Activated CD4-positive, CD25-positive, alpha-beta regulatory T cell treated with anti-CD3 and anti-CD28 coated beads, Interleukin-2, amount 50 U/mL, for 16 hours (primary cell): ENCODE measurements around the gene STRADB.
"Not testable (repeated sequence)": the region's sequence is repeated elsewhere in the genome, so short reads cannot be mapped to it uniquely, and the experiment has no call there.

Experiments
- DNase-seq: peaks from one replicate; pipeline ENCODE4 v3.0.0-alpha.2; 2020; ENCODE audit warnings: low read depth, low spot score

Gene STRADB

DNA sequence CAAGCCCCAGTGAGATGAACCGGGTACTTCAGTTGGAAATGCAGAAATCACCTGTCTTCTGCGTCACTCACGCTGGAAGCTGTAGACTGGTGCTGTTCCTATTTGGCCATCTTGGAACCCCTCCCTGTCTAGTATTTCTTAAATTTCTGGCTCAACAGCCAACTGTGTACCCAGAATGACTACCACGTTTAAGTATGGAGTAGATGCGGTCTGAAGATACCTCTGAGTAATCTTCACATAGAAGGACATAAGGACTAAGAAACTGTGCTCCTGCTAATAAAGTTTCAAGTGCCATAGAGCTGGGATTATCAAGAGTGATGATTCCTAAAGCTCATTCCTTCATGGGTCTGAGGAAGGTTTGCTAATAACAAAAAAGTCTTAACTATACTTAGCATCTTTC is 20.7 kb upstream of the STRADB start:
- DNase-seq, result no peak

GRCh38 chr2:201432038-201432620 is 19.4 kb upstream of the STRADB start:
- DNase-seq, result no peak

GRCh38 chr2:201432621-201433393 is 18.7 kb upstream of the STRADB start:
- DNase-seq, result no peak

- DNase-seq, result no peak
These were observed 18.0 kb upstream of the STRADB start for GRCh38 chr2:201433394-201433995.

DNA sequence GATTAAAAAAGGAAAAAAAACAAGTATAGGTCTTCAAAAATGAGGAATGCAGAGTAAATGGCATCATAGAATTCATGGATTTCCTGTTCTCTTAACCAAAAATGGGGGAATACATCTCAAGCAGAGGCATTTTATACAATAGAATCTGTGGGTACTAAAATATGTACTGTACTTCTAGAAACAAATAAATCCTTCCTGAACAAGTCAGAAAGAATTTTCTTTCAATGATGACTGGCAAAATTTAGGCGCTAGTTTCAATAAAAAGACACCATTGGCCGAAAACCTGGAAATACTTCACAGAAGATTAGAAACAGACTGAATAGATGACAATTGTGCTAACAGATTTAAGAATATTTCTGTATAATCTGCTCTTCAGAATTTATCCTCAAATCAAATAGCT is 15.4 kb upstream of the STRADB start:
- no peak for DNase-seq

DNA sequence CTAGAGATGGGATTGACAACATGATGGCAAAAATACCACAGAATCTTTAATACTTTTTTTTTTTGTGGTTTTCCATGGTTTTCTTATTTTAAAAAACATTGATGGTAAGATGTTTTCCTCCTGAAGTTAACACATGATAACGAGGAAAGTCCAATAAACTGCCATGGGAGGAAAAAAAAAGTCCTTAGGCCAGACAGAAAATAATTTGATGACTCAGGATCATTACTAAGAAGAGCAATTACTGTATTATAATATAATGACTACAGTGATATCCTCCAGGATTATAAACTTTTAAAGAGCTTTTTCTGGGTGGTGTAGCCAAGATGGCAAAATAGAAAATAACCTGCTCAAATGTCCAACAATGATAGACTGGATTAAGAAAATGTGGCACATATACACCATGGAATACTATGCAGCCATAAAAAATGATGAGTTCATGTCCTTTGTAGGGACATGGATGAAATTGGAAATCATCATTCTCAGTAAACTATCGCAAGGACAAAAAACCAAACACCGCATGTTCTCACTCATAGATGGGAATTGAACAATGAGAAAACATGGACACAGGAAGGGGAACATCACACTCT is 12.1 kb upstream of the STRADB start:
- not testable (repeated sequence) for DNase-seq

DNA sequence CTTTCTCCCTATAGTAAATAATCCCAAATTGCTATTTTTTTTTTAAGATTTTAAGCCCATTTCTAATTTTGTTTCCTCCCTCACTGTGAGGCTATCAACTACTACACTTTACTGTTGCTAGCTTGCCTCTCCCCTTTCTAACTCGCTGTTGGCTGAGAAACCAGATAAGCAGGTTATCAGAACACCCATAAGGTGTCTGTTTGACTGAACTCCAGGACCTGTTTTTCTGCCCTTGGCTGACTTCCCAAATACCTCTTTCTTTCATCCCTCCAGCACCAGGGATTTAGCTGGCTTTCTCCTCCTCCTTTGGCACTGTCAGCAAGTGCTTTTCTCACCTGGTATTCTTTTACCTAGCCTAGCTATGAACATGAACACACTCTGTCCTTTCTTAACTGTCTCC is 11.4 kb upstream of the STRADB start:
- DNase-seq, result no peak

- DNase-seq, result no peak
These were observed 10.1 kb upstream of the STRADB start for GRCh38 chr2:201441409-201441808.

GRCh38 chr2:201444746-201445465 is 6.6 kb upstream of the STRADB start:
- DNase-seq, result no peak

DNA sequence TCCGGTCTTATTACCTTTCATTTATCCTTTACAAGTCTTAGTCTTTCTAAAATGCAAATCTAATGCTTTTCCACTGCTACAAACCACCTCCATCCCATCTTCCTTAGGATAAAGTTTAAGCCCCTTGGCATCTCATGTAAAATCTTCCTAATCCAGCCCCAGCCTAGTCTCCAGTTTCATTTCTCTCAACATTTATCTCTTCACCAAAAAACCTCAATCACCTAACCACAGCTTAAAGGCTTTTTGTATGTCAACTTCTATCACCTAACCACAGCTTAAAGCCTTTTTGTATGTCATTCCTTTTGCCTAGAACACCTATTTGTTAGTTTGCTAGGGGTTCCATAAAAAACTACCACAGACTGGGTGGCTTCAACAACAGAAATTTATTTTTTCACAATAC is 4.5 kb upstream of the STRADB start:
- DNase-seq, result no peak

GRCh38 chr2:201448061-201448460 is 3.5 kb upstream of the STRADB start:
- DNase-seq, result no peak

GRCh38 chr2:201448701-201449100 is 2.8 kb upstream of the STRADB start:
- peak; percentile 15 for DNase-seq

- DNase-seq, result no peak
These were observed 617 bp upstream of the STRADB start for GRCh38 chr2:201450954-201451291.

GRCh38 chr2:201452058-201452921 is 750 bp downstream of the STRADB start:
- no peak for DNase-seq

DNA sequence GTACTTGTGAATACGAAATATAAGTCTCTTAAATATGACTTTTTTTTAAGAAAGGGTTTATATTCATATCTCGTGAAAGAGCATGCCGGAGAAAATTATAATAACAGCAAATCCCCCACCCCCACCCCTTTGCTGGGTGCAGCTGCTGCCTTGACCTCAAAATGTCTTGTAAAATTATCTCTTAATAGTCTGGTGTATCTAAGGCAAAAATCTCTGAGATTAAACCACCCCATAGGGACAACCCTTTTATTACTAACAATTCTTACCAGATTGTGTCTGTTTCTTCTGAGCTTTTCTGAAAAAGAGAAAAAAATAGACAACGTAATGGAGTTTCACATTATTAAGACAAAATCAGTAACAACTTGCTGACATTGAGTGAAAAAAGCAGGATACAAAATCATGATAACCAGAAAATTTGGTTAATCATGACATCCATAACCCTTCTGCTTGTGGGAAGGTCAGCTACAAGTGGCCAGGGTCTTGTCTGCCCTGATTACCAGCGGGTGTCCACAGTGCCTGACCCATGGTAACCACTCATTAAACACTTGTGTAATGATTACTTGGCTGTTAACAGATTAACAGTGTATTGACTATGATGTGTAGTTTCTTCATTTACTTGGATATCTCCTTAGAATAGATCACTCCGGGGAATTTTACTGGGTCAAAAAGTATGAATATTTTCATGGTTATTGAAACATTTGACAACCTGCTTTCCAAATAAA is 1.5 kb downstream of the STRADB start:
- DNase-seq, result no peak

GRCh38 chr2:201458381-201458780 is 6.8 kb downstream of the STRADB start:
- DNase-seq, result no peak

DNA sequence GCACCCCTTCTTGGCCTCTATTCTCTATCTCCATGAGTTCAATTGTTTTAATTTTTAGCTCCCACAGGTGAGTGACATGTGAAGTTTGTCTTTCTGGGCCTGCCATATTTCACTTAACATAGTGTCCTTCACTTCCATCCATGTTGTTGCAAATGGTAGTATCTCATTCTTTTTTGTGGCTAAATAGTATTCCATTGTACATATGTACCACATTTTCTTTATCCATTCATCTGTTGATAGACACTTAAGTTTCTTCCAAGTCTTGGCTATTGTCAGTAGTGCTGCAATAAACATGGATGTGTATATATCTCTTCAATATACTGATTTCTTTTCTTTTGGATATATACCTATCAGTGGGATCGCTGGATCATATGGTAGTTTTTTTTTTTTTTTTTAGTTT is 9.0 kb downstream of the STRADB start:
- DNase-seq, result no peak

- DNase-seq, result no peak
These were observed 13.0 kb downstream of the STRADB start for GRCh38 chr2:201464547-201464946.

GRCh38 chr2:201465524-201465971 is 14.0 kb downstream of the STRADB start:
- no peak for DNase-seq

DNA sequence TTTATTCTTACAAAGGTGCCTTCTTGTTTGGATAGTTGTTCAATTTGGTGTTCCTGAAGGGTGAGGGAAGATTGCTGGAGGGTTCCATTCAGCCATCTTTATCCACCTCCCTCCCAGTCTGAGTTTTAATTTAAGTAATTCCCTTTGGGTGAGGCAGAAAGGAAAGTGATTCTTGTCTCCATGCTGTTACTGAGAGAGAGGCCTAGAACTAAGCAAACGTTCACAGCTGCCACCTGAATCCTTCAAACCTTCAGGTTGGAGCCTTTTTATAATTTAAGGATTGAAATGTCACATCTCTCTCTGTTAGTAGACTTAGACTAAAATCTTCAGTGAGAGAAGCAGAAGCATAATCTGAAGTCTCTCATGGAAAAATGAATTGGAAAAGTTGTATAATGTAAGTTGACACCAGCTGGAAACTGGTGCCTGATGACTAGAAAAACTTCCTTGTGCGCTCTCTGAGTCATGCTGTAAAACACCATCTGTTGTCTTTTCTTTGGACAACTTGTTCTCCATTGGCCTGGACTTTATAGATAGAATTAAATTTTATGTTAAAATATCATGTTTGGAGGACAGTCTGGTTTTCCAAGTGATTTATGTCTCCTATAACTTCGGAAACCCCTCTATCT is 14.6 kb downstream of the STRADB start:
- DNase-seq, result no peak
